Activated naive CD8-positive, alpha-beta T cell treated with anti-CD3 and anti-CD28 coated beads for 36 hours (primary cell): ENCODE results near the gene CCNG1. TPM values are rescaled to one million over a fixed set of nuclear protein-coding genes. Genes with fewer than 3 reads are reported as not detected.
"Not testable (repeated sequence)": the region's sequence is repeated elsewhere in the genome, so short reads cannot be mapped to it uniquely, and the experiment has no call there.

Experiments
- DNase-seq: peaks from one replicate; pipeline ENCODE4 v3.0.0; 2021
- H3K27ac Mint-ChIP-seq: one replicate; pipeline ENCODE4 v1.8.0; 2022; ENCODE audit warnings: mild to moderate bottlenecking, moderate library complexity, mixed read lengths
- H3K27me3 Mint-ChIP-seq: one replicate; pipeline ENCODE4 v1.8.0; 2022; ENCODE audit warnings: mild to moderate bottlenecking, mixed read lengths
- H3K36me3 Mint-ChIP-seq: one replicate; pipeline ENCODE4 v1.8.0; 2021; ENCODE audit warnings: mild to moderate bottlenecking, mixed read lengths
- H3K4me1 Mint-ChIP-seq: one replicate; pipeline ENCODE4 v1.8.0; 2021; ENCODE audit warnings: mixed read lengths
- H3K4me3 Mint-ChIP-seq: one replicate; pipeline ENCODE4 v1.8.0; 2022; ENCODE audit warnings: mild to moderate bottlenecking, moderate library complexity, mixed read lengths
- H3K9me3 Mint-ChIP-seq: one replicate; pipeline ENCODE4 v1.8.0; 2022; ENCODE audit warnings: mixed read lengths
- total RNA-seq, 2 experiments: library from RNA; stranded (reverse); gene quantifications; one replicate each; pipeline ENCODE4 v1.2.3, GENCODE V29; 2021

Gene CCNG1
- total RNA-seq, 2 experiments from 2014 or later: 77.3 to 88.9 TPM

DNA sequence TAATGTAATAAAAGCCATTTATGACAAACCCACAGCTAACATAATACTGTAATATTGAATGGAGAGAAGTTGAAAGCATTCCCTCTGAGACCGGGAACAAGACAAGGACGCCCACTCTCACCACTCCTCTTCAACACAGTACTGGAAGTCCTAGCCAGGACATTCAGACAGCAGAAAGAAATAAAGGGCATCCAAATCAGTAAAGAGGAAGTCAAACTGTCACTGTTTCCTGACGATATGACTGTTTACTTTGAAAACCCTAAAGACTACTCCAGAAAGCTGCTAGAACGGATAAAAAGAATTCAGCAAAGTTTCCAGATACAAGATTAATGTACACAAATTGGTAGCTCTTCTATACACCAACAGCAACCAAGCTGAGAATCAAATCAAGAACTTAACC, 11.3 kb upstream of the CCNG1 start:
- H3K9me3 Mint-ChIP-seq, H3K36me3 Mint-ChIP-seq, H3K27ac Mint-ChIP-seq, H3K4me1 Mint-ChIP-seq, H3K4me3 Mint-ChIP-seq, DNase-seq, H3K27me3 Mint-ChIP-seq: not testable (repeated sequence)

- Mint-ChIP-seq H3K27me3 (no peaks in the 10 kb centered on the region), H3K36me3 (no peaks in the 10 kb centered on the region), H3K4me3 (no peak overlapping the region), H3K4me1 (peaks cover 18% of the 10 kb centered on the region), H3K9me3 (no peaks in the 10 kb centered on the region), H3K27ac (no peak overlapping the region)
- no peak for DNase-seq
These were observed 4.9 kb upstream of the CCNG1 start for GRCh38 chr5:163432544-163432943.

- no peak for DNase-seq
- no peaks in the 10 kb centered on the region for H3K36me3 Mint-ChIP-seq
- no peaks in the 10 kb centered on the region for H3K9me3 Mint-ChIP-seq
These were observed 4.1 kb upstream of the CCNG1 start for GRCh38 chr5:163433271-163433670.

GRCh38 chr5:163434401-163434866, 3.0 kb upstream of the CCNG1 start:
- no peaks in the 10 kb centered on the region for H3K27me3 Mint-ChIP-seq
- no peak overlapping the region for H3K4me3 Mint-ChIP-seq
- H3K27ac Mint-ChIP-seq: no peak overlapping the region
- peaks cover 31% of the 10 kb centered on the region for H3K4me1 Mint-ChIP-seq
- H3K36me3 Mint-ChIP-seq: peaks cover 8% of the 10 kb centered on the region
- DNase-seq: no peak
- no peaks in the 10 kb centered on the region for H3K9me3 Mint-ChIP-seq

More at GRCh38 chr5:163433271-163433670, 4.1 kb upstream of the CCNG1 start:
- peaks cover 21% of the 10 kb centered on the region for H3K4me1 Mint-ChIP-seq
- no peak overlapping the region for H3K4me3 Mint-ChIP-seq
- H3K27me3 Mint-ChIP-seq: no peaks in the 10 kb centered on the region
- no peak overlapping the region for H3K27ac Mint-ChIP-seq

GRCh38 chr5:163436515-163436914, 880 bp upstream of the CCNG1 start:
- H3K27ac Mint-ChIP-seq: peak overlapping the region; percentile 85
- H3K4me3 Mint-ChIP-seq: peak overlapping the region; percentile 87
- H3K36me3 Mint-ChIP-seq: peaks cover 17% of the 10 kb centered on the region
- no peaks in the 10 kb centered on the region for H3K9me3 Mint-ChIP-seq
- H3K27me3 Mint-ChIP-seq: no peaks in the 10 kb centered on the region
- peaks cover 46% of the 10 kb centered on the region for H3K4me1 Mint-ChIP-seq
- DNase-seq: no peak

DNA sequence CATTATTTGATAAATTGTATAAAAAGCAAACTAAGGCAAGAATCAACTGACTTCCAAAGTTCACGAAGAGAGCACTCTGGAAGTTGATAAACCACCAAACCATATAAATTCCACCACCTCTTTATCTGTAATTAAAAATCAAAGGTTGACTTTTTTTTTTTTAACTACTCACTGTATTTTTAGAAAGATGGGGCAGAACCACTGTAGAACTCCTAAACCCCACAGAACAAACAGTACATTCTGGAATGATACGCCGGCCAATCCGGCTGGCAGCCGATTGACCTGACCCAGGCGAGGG, 435 bp upstream of the CCNG1 start:
- peaks cover 46% of the 10 kb centered on the region for H3K4me1 Mint-ChIP-seq
- peak overlapping the region; percentile 87 for H3K4me3 Mint-ChIP-seq
- peak overlapping the region; percentile 85 for H3K27ac Mint-ChIP-seq
- H3K36me3 Mint-ChIP-seq: peaks cover 18% of the 10 kb centered on the region
- DNase-seq: no peak
- H3K27me3 Mint-ChIP-seq: no peaks in the 10 kb centered on the region
- no peaks in the 10 kb centered on the region for H3K9me3 Mint-ChIP-seq

GRCh38 chr5:163439092-163439425, 1.7 kb downstream of the CCNG1 start:
- no peaks in the 10 kb centered on the region for H3K9me3 Mint-ChIP-seq
- H3K36me3 Mint-ChIP-seq: peaks cover 24% of the 10 kb centered on the region
- H3K4me3 Mint-ChIP-seq: peak overlapping the region; percentile 87
- H3K27ac Mint-ChIP-seq: no peak overlapping the region
- no peak for DNase-seq
- H3K4me1 Mint-ChIP-seq: peaks cover 46% of the 10 kb centered on the region
- H3K27me3 Mint-ChIP-seq: no peaks in the 10 kb centered on the region

DNA sequence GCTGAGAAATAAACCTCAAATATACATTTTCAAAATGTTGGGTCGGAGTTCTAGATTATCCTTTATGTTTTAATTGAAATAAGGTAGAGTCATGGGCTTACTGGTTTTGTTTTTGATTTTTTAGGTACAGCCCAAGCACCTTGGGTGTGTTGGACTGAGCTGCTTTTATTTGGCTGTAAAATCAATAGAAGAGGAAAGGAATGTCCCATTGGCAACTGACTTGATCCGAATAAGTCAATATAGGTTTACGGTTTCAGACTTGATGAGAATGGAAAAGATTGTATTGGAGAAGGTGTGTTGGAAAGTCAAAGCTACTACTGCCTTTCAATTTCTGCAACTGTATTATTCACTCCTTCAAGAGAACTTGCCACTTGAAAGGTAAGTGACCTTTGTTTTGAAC, 3.6 kb downstream of the CCNG1 start:
- Mint-ChIP-seq H3K4me1 (peaks cover 40% of the 10 kb centered on the region), H3K27ac (no peak overlapping the region), H3K9me3 (no peaks in the 10 kb centered on the region), H3K36me3 (peaks cover 26% of the 10 kb centered on the region), H3K27me3 (no peaks in the 10 kb centered on the region), H3K4me3 (no peak overlapping the region)
- DNase-seq: no peak

DNA sequence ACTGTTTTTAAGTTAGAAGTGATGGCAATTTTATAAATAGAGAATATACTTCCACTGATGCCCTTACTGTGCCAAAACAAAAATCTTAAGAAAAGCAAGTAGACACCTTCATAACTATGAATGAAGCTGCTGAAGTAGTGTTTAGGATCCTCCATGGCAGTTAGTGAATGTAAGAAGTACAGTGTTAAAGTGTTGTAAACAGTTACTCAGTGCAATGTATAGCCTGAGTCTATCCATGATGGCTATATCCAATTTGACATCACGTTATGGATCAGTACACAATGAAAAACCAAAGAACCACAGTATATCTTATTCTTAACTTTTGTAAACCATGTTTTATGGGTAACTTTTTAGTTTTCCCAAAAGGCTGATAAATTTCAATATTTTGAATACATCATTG, 7.1 kb downstream of the CCNG1 start:
- Mint-ChIP-seq H3K27ac (no peak overlapping the region), H3K27me3 (no peaks in the 10 kb centered on the region), H3K9me3 (no peaks in the 10 kb centered on the region), H3K36me3 (peaks cover 45% of the 10 kb centered on the region), H3K4me1 (peaks cover 23% of the 10 kb centered on the region), H3K4me3 (no peak overlapping the region)
- DNase-seq: no peak

DNA sequence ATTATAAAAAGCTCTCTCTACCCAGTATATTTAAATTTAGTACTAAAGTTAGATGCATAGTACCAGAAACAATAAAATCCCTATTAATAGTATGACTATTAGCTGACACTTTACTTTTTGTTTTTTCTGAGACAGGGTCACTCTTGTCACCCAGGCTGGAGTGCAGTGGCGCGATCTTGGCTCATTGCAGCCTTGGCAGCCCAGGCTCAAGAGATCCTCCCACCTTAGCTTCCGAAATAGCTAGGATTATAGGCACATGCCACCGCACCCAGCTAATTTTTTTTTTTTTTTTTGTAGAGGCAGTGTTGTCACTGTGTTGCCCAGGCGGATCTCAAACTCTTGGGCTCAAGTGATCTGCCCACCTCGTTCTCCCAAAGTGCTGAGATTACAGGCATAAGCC, 8.0 kb downstream of the CCNG1 start:
- H3K27me3 Mint-ChIP-seq: no peaks in the 10 kb centered on the region

DNA sequence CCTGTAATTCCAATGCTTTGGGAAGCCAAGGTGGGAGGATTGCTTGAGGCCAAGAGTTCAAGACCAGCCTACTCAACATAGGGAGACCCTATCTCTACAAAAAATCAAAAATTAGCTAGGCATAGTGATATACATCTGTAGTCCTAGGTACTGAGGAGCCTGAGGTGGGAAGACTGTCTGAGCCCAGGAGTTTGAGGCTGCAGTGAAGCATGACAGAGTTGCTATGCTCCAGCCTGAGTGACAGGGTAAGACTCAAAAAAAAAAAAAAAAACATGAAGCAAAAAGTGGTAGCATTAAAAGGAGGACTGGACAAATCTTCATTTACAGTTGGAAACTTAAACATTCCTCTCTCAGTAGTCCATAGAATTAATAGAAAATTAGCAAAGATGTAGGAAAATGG, 9.8 kb downstream of the CCNG1 start:
- Mint-ChIP-seq H3K4me3 (no peak overlapping the region), H3K9me3 (no peaks in the 10 kb centered on the region), H3K27me3 (no peaks in the 10 kb centered on the region), H3K36me3 (peaks cover 42% of the 10 kb centered on the region), H3K27ac (peak overlapping the region; percentile 75), H3K4me1 (peaks cover 9% of the 10 kb centered on the region)
- no peak for DNase-seq

More for the DNA sequence above, 8.0 kb downstream of the CCNG1 start:
- DNase-seq: no peak
- H3K4me3 Mint-ChIP-seq: no peak overlapping the region
- peaks cover 44% of the 10 kb centered on the region for H3K36me3 Mint-ChIP-seq
- no peak overlapping the region for H3K27ac Mint-ChIP-seq
- H3K4me1 Mint-ChIP-seq: peaks cover 16% of the 10 kb centered on the region
- no peaks in the 10 kb centered on the region for H3K9me3 Mint-ChIP-seq

DNA sequence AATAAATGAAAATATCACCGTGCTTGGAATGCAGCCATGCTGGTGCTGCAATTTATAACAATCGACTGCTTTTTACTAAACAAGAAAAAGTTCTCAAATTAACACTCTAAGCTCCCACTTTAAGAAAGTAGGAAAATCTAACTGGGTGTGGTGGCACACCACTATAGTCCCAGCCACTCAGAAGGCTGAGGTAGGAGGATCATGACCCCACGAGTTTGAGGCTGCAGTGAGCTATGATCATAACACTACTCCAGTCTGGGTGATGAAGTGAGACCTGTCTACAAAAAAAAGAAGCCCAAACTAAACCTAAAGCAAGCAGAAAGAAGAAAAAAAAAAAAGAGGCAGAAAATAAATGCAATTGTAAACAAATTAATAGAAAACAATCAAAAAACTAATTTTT, 10.5 kb downstream of the CCNG1 start:
- H3K36me3 Mint-ChIP-seq: peaks cover 39% of the 10 kb centered on the region
- peaks cover 9% of the 10 kb centered on the region for H3K4me1 Mint-ChIP-seq
- H3K27me3 Mint-ChIP-seq: no peaks in the 10 kb centered on the region
- no peak overlapping the region for H3K27ac Mint-ChIP-seq
- no peak overlapping the region for H3K4me3 Mint-ChIP-seq
- no peaks in the 10 kb centered on the region for H3K9me3 Mint-ChIP-seq
- no peak for DNase-seq

GRCh38 chr5:163448491-163448890, 11.1 kb downstream of the CCNG1 start:
- H3K27ac Mint-ChIP-seq: no peak overlapping the region
- H3K4me3 Mint-ChIP-seq: no peak overlapping the region
- H3K4me1 Mint-ChIP-seq: peaks cover 9% of the 10 kb centered on the region
- H3K36me3 Mint-ChIP-seq: peaks cover 39% of the 10 kb centered on the region
- H3K9me3 Mint-ChIP-seq: no peaks in the 10 kb centered on the region
- no peak for DNase-seq
- no peaks in the 10 kb centered on the region for H3K27me3 Mint-ChIP-seq

DNA sequence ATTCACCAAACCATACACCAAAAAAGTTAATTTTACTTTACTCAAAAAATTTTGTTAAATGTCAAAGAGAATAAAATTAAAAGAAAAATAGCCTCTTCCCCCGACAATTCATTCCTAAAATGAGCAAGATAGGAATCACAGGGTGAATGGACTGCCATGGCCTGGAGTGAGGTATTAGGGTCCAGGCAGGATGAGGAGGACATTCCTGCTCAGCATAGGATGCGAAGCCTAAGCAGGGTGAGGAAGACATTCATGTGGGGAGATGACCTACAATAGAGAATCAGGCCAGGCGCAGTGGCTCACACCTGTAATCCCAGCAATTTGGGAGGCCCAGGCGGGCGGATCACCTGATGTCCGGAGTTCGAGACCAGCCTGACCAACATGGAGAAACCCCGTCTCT, 14.1 kb downstream of the CCNG1 start:
- H3K27me3 Mint-ChIP-seq: no peaks in the 10 kb centered on the region

DNA sequence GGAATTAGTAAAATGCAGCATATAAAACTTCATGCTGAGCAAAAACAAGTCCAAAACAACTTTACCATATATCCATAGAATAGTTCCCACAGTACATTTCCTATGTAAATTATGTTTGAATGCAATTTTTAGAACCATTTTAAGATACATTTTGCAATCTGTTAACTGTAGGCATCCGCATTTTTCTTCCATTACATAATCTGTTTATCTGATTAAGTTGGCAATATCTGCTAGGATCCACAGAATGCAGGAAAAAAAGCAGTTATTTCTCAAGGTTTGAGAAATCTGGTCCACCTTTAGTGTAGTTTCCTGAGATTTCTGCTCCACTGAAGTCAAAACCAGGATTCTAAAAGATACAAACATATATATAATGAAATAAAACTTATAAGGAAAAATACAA, 16.3 kb downstream of the CCNG1 start:
- Mint-ChIP-seq H3K36me3 (peaks cover 35% of the 10 kb centered on the region), H3K9me3 (no peaks in the 10 kb centered on the region), H3K4me3 (no peak overlapping the region), H3K27ac (no peak overlapping the region), H3K27me3 (no peaks in the 10 kb centered on the region), H3K4me1 (peaks cover 17% of the 10 kb centered on the region)
- no peak for DNase-seq

More for the DNA sequence above, 14.1 kb downstream of the CCNG1 start:
- H3K4me1 Mint-ChIP-seq: peaks cover 9% of the 10 kb centered on the region
- DNase-seq: no peak
- H3K9me3 Mint-ChIP-seq: no peaks in the 10 kb centered on the region
- H3K4me3 Mint-ChIP-seq: no peak overlapping the region
- H3K27ac Mint-ChIP-seq: no peak overlapping the region
- H3K36me3 Mint-ChIP-seq: peaks cover 47% of the 10 kb centered on the region

DNA sequence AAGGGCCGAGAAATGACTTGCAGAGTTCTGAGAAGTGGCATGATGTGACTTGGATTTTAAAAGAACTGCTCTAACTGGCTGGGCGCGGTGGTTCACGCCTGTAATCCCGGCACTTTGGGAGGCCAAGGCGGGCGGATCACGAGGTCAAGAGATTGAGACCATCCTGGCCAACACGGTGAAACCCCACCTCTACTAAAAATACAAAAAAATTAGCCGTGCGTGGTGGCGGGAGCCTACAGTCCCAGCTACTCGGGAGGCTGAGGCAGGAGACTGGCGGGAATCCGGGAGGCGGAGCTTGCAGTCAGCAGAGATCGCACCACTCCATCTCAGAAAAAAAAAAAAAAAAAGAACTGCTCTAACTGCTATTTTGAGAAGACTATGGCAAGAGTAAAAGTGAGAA, 18.0 kb downstream of the CCNG1 start:
- H3K9me3 Mint-ChIP-seq, H3K4me3 Mint-ChIP-seq, DNase-seq, H3K27me3 Mint-ChIP-seq: not testable (repeated sequence)
- H3K36me3 Mint-ChIP-seq: peaks cover 24% of the 10 kb centered on the region
- H3K27ac Mint-ChIP-seq: peak overlapping the region; percentile 62
- H3K4me1 Mint-ChIP-seq: peaks cover 14% of the 10 kb centered on the region

DNA sequence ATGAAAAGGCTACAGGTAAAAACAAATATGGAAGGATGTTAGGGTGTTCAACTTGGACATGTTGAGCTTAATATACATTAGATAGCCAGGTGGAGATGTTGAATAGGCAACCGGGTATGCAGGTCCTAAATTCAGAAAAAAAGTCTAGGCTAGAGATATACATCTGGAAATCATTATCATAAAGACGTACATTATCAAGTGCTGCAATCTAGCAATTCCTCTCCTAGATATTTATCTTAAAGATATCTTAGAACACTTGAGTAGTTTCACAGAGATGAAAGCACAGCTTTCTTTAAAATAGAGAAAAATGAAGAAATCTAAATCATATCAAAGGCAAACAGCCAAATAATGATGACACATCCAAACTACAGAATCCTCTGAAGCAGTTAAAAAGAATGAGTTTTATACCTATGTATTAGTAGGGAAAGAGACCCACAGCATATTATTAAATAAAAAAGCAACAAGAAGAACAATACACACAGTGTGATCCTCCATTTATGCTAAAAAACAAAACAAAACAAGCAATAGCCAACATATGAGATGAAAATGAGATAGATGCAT, 18.7 kb downstream of the CCNG1 start:
- Mint-ChIP-seq H3K27ac (no peak overlapping the region), H3K27me3 (peaks cover 4% of the 10 kb centered on the region), H3K9me3 (no peaks in the 10 kb centered on the region), H3K4me3 (peak overlapping the region; percentile 4), H3K4me1 (peaks cover 14% of the 10 kb centered on the region), H3K36me3 (peaks cover 24% of the 10 kb centered on the region)
- no peak for DNase-seq
